H1 (cell line): ENCODE data around the gene HOXD11. TPM values are rescaled to one million over a fixed set of nuclear protein-coding genes. Genes with fewer than 3 reads are reported as not detected.
A peak's percentile ranks its signal among the peaks of the same experiment; 100 is the strongest.

ENCODE experiments used
- CTCF ChIA-PET: fragments of 300-600 bp; sonication (Branson Sonifier 250); formaldehyde crosslinking; loops from one replicate; lab custom pipeline; 2021; ENCODE audit not compliant: partially characterized antibody; lab: Charles Lee
- POLR2A ChIA-PET: fragments of 300-600 bp; sonication (Branson Sonifier 250); formaldehyde crosslinking; loops from one replicate; lab custom pipeline; 2021; ENCODE audit warnings: inconsistent platforms; ENCODE audit not compliant: partially characterized antibody; lab: Charles Lee
- DNase-seq, 2 experiments: peaks; one replicate each; pipeline versions ENCODE4 v3.0.0 to v3.0.0-alpha.2; 2010 to 2022; ENCODE audit warnings: low spot score in 2 of 2, low read depth in 1 of 2, mixed read lengths in 1 of 2
- FAIRE-seq: peaks from 2 replicates; lab custom pipeline; 2011; peaks lifted over from hg19 to GRCh38; lab: Jason Lieb, UNC
- H2AFZ ChIP-seq: 2 replicates; pipeline ENCODE4 v1.8.1; 2012; ENCODE audit warnings: low read length, inconsistent platforms
- H2AK5ac ChIP-seq: 2 replicates; pipeline ENCODE4 v1.6.1; 2013; ENCODE audit warnings: low read depth, low read length
- H2BK120ac ChIP-seq: replicated peaks from 2 replicates; pipeline ENCODE3; 2013; ENCODE audit warnings: low read depth, low read length, inconsistent platforms
- H2BK12ac ChIP-seq: 2 replicates; pipeline ENCODE4 v1.6.1; 2013; ENCODE audit warnings: low read depth, low read length
- H2BK15ac ChIP-seq: 2 replicates; pipeline ENCODE4 v1.6.1; 2013; ENCODE audit warnings: low read length
- H2BK20ac ChIP-seq: 2 replicates; pipeline ENCODE4 v1.6.1; 2013; ENCODE audit warnings: low read length
- H2BK5ac ChIP-seq: 2 replicates; pipeline ENCODE4 v1.6.1; 2013; ENCODE audit warnings: low read depth, low read length
- H3K14ac ChIP-seq: 2 replicates; pipeline ENCODE4 v1.6.1; 2013; ENCODE audit warnings: inconsistent platforms; ENCODE audit not compliant: insufficient read length
- H3K18ac ChIP-seq: 2 replicates; pipeline ENCODE4 v1.6.1; 2013; ENCODE audit warnings: low read length; ENCODE audit errors: extremely low read depth
- H3K23ac ChIP-seq: 2 replicates; pipeline ENCODE4 v1.6.1; 2013; ENCODE audit warnings: inconsistent platforms; ENCODE audit not compliant: insufficient read length
- H3K23me2 ChIP-seq: 2 replicates; pipeline ENCODE4 v1.6.1; 2013; ENCODE audit warnings: low read depth, low read length
- H3K27ac ChIP-seq: 2 replicates; pipeline ENCODE4 v1.6.1; 2011; ENCODE audit warnings: low read depth, low read length, inconsistent platforms
- H3K27me3 ChIP-seq, 4 experiments: replicated peaks in 1 of 4; 1 replicate in 1 of 4; 2 replicates in 3 of 4; pipeline versions ENCODE4 v1.6.1 to v1.8.1; 2011 to 2013; ENCODE audit warnings: low read length in 3 of 4, mild to moderate bottlenecking in 3 of 4, inconsistent platforms in 2 of 4, mixed read lengths in 2 of 4, moderate library complexity in 1 of 4; ENCODE audit not compliant: control insufficient read depth in 3 of 4, insufficient read depth in 3 of 4; ENCODE audit errors: extremely low read depth in 1 of 4
- H3K36me3 ChIP-seq, 4 experiments: 2 replicates each; pipeline versions ENCODE4 v1.6.1 to v1.8.1; 2011 to 2013; ENCODE audit warnings: mild to moderate bottlenecking in 4 of 4, low read length in 3 of 4, moderate library complexity in 2 of 4, control low read depth in 1 of 4, inconsistent platforms in 1 of 4; ENCODE audit not compliant: insufficient read depth in 4 of 4, control insufficient read depth in 2 of 4
- H3K4ac ChIP-seq: replicated peaks from 2 replicates; pipeline ENCODE3; 2013; ENCODE audit warnings: low read length, low read depth, mixed read lengths, inconsistent platforms; ENCODE audit not compliant: insufficient read length
- H3K4me1 ChIP-seq, 4 experiments: replicated peaks in 1 of 4; 1 replicate in 1 of 4; 2 replicates in 3 of 4; pipeline versions ENCODE4 v1.6.1 to v1.8.1; 2011 to 2013; ENCODE audit warnings: low read length in 3 of 4, inconsistent platforms in 2 of 4, mixed read lengths in 1 of 4; ENCODE audit not compliant: insufficient read depth in 4 of 4, control insufficient read depth in 3 of 4
- H3K4me2 ChIP-seq, 2 experiments: 2 replicates each; pipeline versions ENCODE4 v1.6.1 to v1.8.1; 2011 to 2013; ENCODE audit warnings: low read depth in 2 of 2, low read length in 2 of 2, control low read depth in 1 of 2, inconsistent platforms in 1 of 2, mild to moderate bottlenecking in 1 of 2; ENCODE audit not compliant: insufficient read depth in 1 of 2
- H3K4me3 ChIP-seq, 4 experiments: fragments of 200-600, 300-600 bp in 1 of 4; sonication (generic), shearing (Covaris generic), sonication (Bioruptor Twin) in 1 of 4; 2 replicates each; pipeline versions ENCODE4 v1.5.1 to v1.8.1; 2011 to 2016; ENCODE audit warnings: low read length in 4 of 4, low read depth in 3 of 4, control low read depth in 2 of 4, inconsistent platforms in 2 of 4, mild to moderate bottlenecking in 2 of 4, mixed read lengths in 1 of 4, moderate library complexity in 1 of 4; ENCODE audit not compliant: insufficient read depth in 2 of 4; ENCODE audit errors: extremely low read depth in 1 of 4
- H3K56ac ChIP-seq: replicated peaks from 2 replicates; pipeline ENCODE3; 2013; ENCODE audit warnings: low read depth, mild to moderate bottlenecking, mixed read lengths, low read length, inconsistent platforms; ENCODE audit not compliant: insufficient read length
- H3K79me1 ChIP-seq: 2 replicates; pipeline ENCODE4 v1.6.1; 2013; ENCODE audit warnings: low read depth, low read length, control low read depth
- H3K79me2 ChIP-seq, 2 experiments: 2 replicates each; pipeline versions ENCODE4 v1.6.1 to v1.8.1; 2012 to 2013; ENCODE audit warnings: low read length in 2 of 2, mild to moderate bottlenecking in 2 of 2, inconsistent platforms in 1 of 2; ENCODE audit not compliant: insufficient read depth in 2 of 2, control insufficient read depth in 1 of 2
- H3K9ac ChIP-seq, 4 experiments: replicated peaks in 1 of 4; 1 replicate in 1 of 4; 2 replicates in 3 of 4; pipeline versions ENCODE4 v1.6.1 to v1.8.1; 2011 to 2013; ENCODE audit warnings: low read depth in 3 of 4, low read length in 3 of 4, control low read depth in 2 of 4, mild to moderate bottlenecking in 2 of 4, moderate library complexity in 2 of 4, inconsistent platforms in 1 of 4; ENCODE audit errors: extremely low read depth in 1 of 4
- H3K9me3 ChIP-seq, 2 experiments: 2 replicates each; pipeline versions ENCODE4 v1.6.1 to v1.8.1; 2012 to 2013; ENCODE audit warnings: mild to moderate bottlenecking in 2 of 2, moderate library complexity in 2 of 2, control low read depth in 1 of 2, inconsistent platforms in 1 of 2, low read depth in 1 of 2, low read length in 1 of 2, mixed read lengths in 1 of 2; ENCODE audit not compliant: insufficient read depth in 2 of 2
- H4K20me1 ChIP-seq, 2 experiments: replicated peaks in 1 of 2; 2 replicates each; pipeline versions ENCODE3 to v1.8.1; 2011 to 2013; ENCODE audit warnings: inconsistent platforms in 2 of 2, low read length in 2 of 2, mild to moderate bottlenecking in 1 of 2; ENCODE audit not compliant: insufficient read depth in 2 of 2, control insufficient read depth in 1 of 2
- H4K5ac ChIP-seq: 2 replicates; pipeline ENCODE4 v1.6.1; 2013; ENCODE audit warnings: low read length, low read depth, mixed read lengths, inconsistent platforms; ENCODE audit not compliant: insufficient read length
- H4K8ac ChIP-seq: 2 replicates; pipeline ENCODE4 v1.8.0; 2013; ENCODE audit warnings: mild to moderate bottlenecking, moderate library complexity, low read length, inconsistent platforms; ENCODE audit not compliant: insufficient read depth; ENCODE audit errors: extremely low read depth
- H4K91ac ChIP-seq: replicated peaks from 2 replicates; pipeline ENCODE3; 2013; ENCODE audit warnings: low read length, mixed read lengths, inconsistent platforms; ENCODE audit not compliant: insufficient read length
- BACH1 ChIP-seq: IDR thresholded peaks from 2 replicates; pipeline ENCODE4 v1.6.1; 2012; ENCODE audit warnings: low read length, improper control_type of control experiment
- FOSL1 ChIP-seq: IDR thresholded peaks from 2 replicates; pipeline ENCODE4 v1.6.1; 2011; ENCODE audit warnings: mild to moderate bottlenecking, low read depth, low read length, moderate library complexity; ENCODE audit not compliant: insufficient read depth
- HDAC6 ChIP-seq: IDR thresholded peaks from one replicate; pipeline ENCODE4 v1.7.1; 2012; ENCODE audit warnings: low read depth, mild to moderate bottlenecking, inconsistent platforms, low read length, moderate library complexity
- JUND ChIP-seq: IDR thresholded peaks from 2 replicates; pipeline ENCODE4 v1.6.1; 2011; ENCODE audit warnings: mild to moderate bottlenecking, improper control_type of control experiment, low read length
- NANOG ChIP-seq: IDR thresholded peaks from 2 replicates; pipeline ENCODE4 v1.6.1; 2011; ENCODE audit warnings: low read length, low read depth, mild to moderate bottlenecking, inconsistent platforms; ENCODE audit not compliant: insufficient read depth, poor library complexity, severe bottlenecking
- PHF8 ChIP-seq: fragments of 200-600 bp; sonication (generic); conservative IDR thresholded peaks from 2 replicates; pipeline ENCODE4 v1.7.1; 2012; ENCODE audit warnings: low read depth, mild to moderate bottlenecking, inconsistent platforms, low read length, moderate library complexity
- RXRA ChIP-seq: IDR thresholded peaks from 2 replicates; pipeline ENCODE4 v1.6.1; 2011; ENCODE audit warnings: low read depth, mild to moderate bottlenecking, low read length, moderate library complexity; ENCODE audit not compliant: insufficient read depth
- SIN3A ChIP-seq, 2 experiments: IDR thresholded peaks in 1 of 2; conservative IDR thresholded peaks in 1 of 2; 2 replicates each; pipeline ENCODE4 v1.6.1; 2011 to 2012; ENCODE audit warnings: low read length in 2 of 2, improper control_type of control experiment in 1 of 2, low read depth in 1 of 2, mild to moderate bottlenecking in 1 of 2
- SP1 ChIP-seq: IDR thresholded peaks from 2 replicates; pipeline ENCODE4 v1.6.1; 2011; ENCODE audit warnings: low read depth, low read length
- WGBS, 2 experiments: shearing (Covaris generic) in 1 of 2; methylation state at CpG; one replicate each; pipeline versions ENCODE4 v1.1.6 to v1.1.7; 2013 to 2015; ENCODE audit warnings: low lambda C conversion rate in 2 of 2, mixed read lengths in 2 of 2, inconsistent platforms in 1 of 2, low coverage in 1 of 2, missing lambda C conversion rate in 1 of 2; ENCODE audit not compliant: insufficient replicate concordance in 2 of 2, insufficient coverage in 1 of 2, insufficient read length in 1 of 2; ENCODE audit errors: extremely low coverage in 1 of 2, missing lambda C conversion rate in 1 of 2; 5-methylcytosine and 5-hydroxymethylcytosine counted together
- polyA plus RNA-seq, 7 experiments: library from polyadenylated mRNA; depleted of rRNA in 3 of 7; stranded (reverse) in 5 of 7; unstranded in 2 of 7; fragments of >200 nt in 5 of 7; fragments of 200-250 nt in 2 of 7; gene quantifications; 1 replicate in 5 of 7; 2 replicates in 1 of 7; 4 replicates in 1 of 7; pipeline versions ENCODE4 v1.2.1 to v1.2.3, GENCODE V29; 2011 to 2013; ENCODE audit warnings: missing spikeins in 2 of 7, mixed read lengths in 2 of 7
- total RNA-seq: library from RNA; stranded (reverse); fragmentation: NEBNext Ultra II Directional; extraction: Animal tissue kit (Norgen Biotek cat#: 25700); gene quantifications from 2 replicates; pipeline ENCODE4 v1.2.1, GENCODE V29; 2021
- TF ChIP-seq, protein P1 (sequence below): IDR thresholded peaks from 2 replicates; pipeline ENCODE4 v1.6.1; 2011; ENCODE audit warnings: low read depth, mild to moderate bottlenecking, low read length; ENCODE audit not compliant: insufficient read depth

The HOXD11 gene
- total and polyA plus RNA-seq, 2 of the 8 experiments (the other 6 are each of a cell fraction or from before 2014, with no cell fraction given), result not detected

DNA sequence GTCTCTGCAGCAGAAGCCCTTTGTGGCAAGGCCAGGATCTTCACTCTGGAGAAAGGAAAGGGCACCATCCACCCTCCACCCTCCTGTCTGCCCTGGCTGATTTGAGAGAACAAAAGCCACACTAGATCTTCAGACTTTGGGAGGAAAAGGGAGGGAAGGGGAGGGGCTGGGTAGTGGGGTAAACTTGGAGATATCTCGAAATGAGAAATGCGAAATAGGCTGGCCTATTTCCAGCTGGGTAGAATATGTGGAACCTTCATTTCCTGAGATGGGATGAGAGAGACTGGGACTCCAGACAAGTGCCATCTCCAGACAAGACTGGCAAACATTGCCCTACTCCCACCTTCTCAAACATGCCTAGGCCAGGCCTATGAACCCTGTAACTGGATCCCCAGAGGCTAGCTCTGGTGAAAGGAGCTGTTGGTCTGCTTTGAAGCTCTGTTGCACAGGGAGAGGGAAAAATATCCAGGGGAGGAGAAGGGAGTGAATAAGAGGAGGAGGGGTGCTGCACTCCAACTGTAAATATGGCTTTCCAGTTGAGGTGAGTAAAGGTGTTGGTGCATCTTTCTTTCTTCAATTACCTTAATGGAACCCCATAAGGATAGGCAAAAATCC is 5.8 kb upstream of the HOXD11 start:
- Histone ChIP-seq H3K9ac (no peak overlapping the region), H3K79me2 (no peaks in the 10 kb centered on the region), H3K9me3 (no peaks in the 10 kb centered on the region), H3K36me3 (no peaks in the 10 kb centered on the region; a peak in 1 of 8 replicates), H3K23ac (no peak overlapping the region), H4K91ac (no peak overlapping the region), H2BK5ac (no peak overlapping the region), H2BK15ac (no peak overlapping the region), H4K5ac (no peak overlapping the region), H3K4me1 (peaks cover 0 to 36% (median 19%) of the 10 kb centered on the region in 4 experiments; a peak in 6 of 7 replicates), H4K8ac (no peak overlapping the region), H4K20me1 (peaks cover 11 to 42% of the 10 kb centered on the region in 2 experiments), H2BK20ac (no peak overlapping the region), H3K56ac (no peak overlapping the region), H3K27ac (no peak overlapping the region), H3K4me3 (no peak overlapping the region), H3K14ac (no peak overlapping the region), H3K4me2 (no peak overlapping the region), H3K23me2 (peaks cover 8% of the 10 kb centered on the region), H2BK120ac (no peak overlapping the region), H2AK5ac (no peak overlapping the region), H2AFZ (no peak overlapping the region), H3K27me3 (peaks cover 86 to 99% (median 95%) of the 10 kb centered on the region in 4 experiments)
- CTCF ChIA-PET, result interaction anchor here (0.7 to 4.6 kb wide), 9 partner anchors 10 to 60 kb away, joined by 3 to 20 read pairs (median 6); no protein-coding TSS in a partner anchor
- DNase-seq, result peak in 1 of 2 experiments; percentile 45
- FAIRE-seq, result no peak
- WGBS, 2 experiments, result 24% methylated on average over 2 of the region's 2 CpGs; no CpG with 5 or more reads in 1 of the 2 experiments
- TF ChIP-seq, protein P1, sequence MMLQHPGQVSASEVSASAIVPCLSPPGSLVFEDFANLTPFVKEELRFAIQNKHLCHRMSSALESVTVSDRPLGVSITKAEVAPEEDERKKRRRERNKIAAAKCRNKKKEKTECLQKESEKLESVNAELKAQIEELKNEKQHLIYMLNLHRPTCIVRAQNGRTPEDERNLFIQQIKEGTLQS, result no peak
- no peak for TF ChIP-seq BACH1
- TF ChIP-seq JUND, result no peak
- no peak for TF ChIP-seq NANOG
- TF ChIP-seq SP1, result no peak
- TF ChIP-seq FOSL1, result no peak
- TF ChIP-seq PHF8, result no peak
- TF ChIP-seq RXRA, result no peak
- no peak for TF ChIP-seq SIN3A (conservative IDR thresholded peaks at IDR 0.05 in 1 of 2, IDR thresholded peaks at IDR 0.05 in 1 of 2; ENCODE audit: low read depth in 1 of 2, low read length in 2 of 2)
- TF ChIP-seq HDAC6, result no peak
- TF ChIP-seq, all 59 proteins: peak for 0
- Histone ChIP-seq H3K18ac (no peak overlapping the region), H3K79me1 (no peaks in the 10 kb centered on the region), H2BK12ac (no peak overlapping the region), H3K4ac (no peak overlapping the region)
- POLR2A ChIA-PET, result no interaction called here
